OCI-LY3 (cell line): ENCODE results near the gene SERPINA4.

Experiments used
- H2AFZ ChIP-seq: fragments of 200-600, 300-600 bp; shearing (Covaris generic); 2 replicates; pipeline ENCODE4 v1.6.0; 2014; ENCODE audit warnings: antibody characterized with exemption, low read depth, low read length
- H3K27ac ChIP-seq: fragments of 200-600, 300-600 bp; sonication (generic); 2 replicates; pipeline ENCODE4 v1.5.1; 2014; ENCODE audit warnings: mild to moderate bottlenecking, low read length, moderate library complexity, mixed read lengths
- H3K27me3 ChIP-seq: fragments of 200-600, 300-600 bp; sonication (generic); 2 replicates; pipeline ENCODE4 v1.6.1; 2014; ENCODE audit warnings: low read depth, low read length, mixed read lengths
- H3K36me3 ChIP-seq: fragments of 200-600, 300-600 bp; sonication (generic); replicated peaks from 2 replicates; pipeline ENCODE3; 2014; ENCODE audit warnings: low read depth, low read length, mixed read lengths
- H3K4me1 ChIP-seq: fragments of 300-600, 200-600 bp; sonication (generic); 2 replicates; pipeline ENCODE4 v1.6.1; 2014; ENCODE audit warnings: low read length, mixed read lengths
- H3K4me2 ChIP-seq: fragments of 200-600, 300-600 bp; sonication (generic); 2 replicates; pipeline ENCODE4 v1.6.1; 2014; ENCODE audit warnings: low read length, mixed read lengths
- H3K4me3 ChIP-seq: fragments of 300-600, 200-600 bp; sonication (generic); 2 replicates; pipeline ENCODE4 v1.5.1; 2014; ENCODE audit warnings: antibody characterized with exemption, mild to moderate bottlenecking, low read length, moderate library complexity
- H3K79me2 ChIP-seq: fragments of 300-600, 200-600 bp; shearing (Covaris generic); 2 replicates; pipeline ENCODE4 v1.6.1; 2014; ENCODE audit warnings: mild to moderate bottlenecking, low read length, mixed read lengths
- H3K9ac ChIP-seq: fragments of 300-600, 200-600 bp; shearing (Covaris generic); 2 replicates; pipeline ENCODE4 v1.6.0; 2014; ENCODE audit warnings: mild to moderate bottlenecking, low read length, moderate library complexity
- H3K9me3 ChIP-seq: fragments of 200-600, 300-600 bp; shearing (Covaris generic); 2 replicates; pipeline ENCODE4 v1.6.1; 2014; ENCODE audit warnings: low read length, mixed read lengths; ENCODE audit not compliant: insufficient read depth
- H4K20me1 ChIP-seq: fragments of 200-600, 300-600 bp; sonication (generic); 2 replicates; pipeline ENCODE4 v1.6.1; 2016; ENCODE audit warnings: low read length, mixed read lengths; ENCODE audit not compliant: insufficient read depth
- CTCF ChIP-seq: fragments of 200-600, 300-600 bp; sonication (generic); IDR thresholded peaks from 2 replicates; pipeline ENCODE4 v1.5.1; 2014; ENCODE audit warnings: antibody characterized with exemption, low read length, low read depth
- EZH2phosphoT487 ChIP-seq: fragments of 200-600 bp; shearing (Covaris generic); IDR thresholded peaks from 2 replicates; pipeline ENCODE4 v1.6.1; 2018; ENCODE audit warnings: antibody characterized with exemption, mixed run types, low read depth

Gene SERPINA4

DNA sequence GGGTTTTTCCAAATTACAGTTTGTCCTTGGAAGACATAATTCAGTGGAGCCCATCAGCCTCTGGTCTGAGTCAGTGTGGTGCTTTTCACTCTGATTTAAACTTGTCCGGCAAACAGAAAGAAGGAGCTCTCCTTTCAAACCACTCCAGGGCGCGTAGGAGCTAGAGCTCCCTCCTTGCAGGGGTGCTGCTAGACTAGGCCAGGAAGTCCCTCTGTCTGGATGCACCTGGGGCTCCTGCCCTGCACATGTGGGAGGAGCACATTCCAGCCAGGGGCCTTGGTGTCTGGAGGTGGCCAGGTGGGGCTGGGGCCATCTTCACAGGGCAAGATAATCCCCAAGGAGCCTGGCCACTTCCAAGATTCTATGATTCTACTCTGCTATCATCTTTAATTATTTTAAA lies 54.0 kb downstream of the SERPINA4 start:
- no peak overlapping the region for H2AFZ ChIP-seq
- TF ChIP-seq CTCF (no peak), EZH2phosphoT487 (no peak)
- no peaks in the 10 kb centered on the region for H3K4me1 ChIP-seq

DNA sequence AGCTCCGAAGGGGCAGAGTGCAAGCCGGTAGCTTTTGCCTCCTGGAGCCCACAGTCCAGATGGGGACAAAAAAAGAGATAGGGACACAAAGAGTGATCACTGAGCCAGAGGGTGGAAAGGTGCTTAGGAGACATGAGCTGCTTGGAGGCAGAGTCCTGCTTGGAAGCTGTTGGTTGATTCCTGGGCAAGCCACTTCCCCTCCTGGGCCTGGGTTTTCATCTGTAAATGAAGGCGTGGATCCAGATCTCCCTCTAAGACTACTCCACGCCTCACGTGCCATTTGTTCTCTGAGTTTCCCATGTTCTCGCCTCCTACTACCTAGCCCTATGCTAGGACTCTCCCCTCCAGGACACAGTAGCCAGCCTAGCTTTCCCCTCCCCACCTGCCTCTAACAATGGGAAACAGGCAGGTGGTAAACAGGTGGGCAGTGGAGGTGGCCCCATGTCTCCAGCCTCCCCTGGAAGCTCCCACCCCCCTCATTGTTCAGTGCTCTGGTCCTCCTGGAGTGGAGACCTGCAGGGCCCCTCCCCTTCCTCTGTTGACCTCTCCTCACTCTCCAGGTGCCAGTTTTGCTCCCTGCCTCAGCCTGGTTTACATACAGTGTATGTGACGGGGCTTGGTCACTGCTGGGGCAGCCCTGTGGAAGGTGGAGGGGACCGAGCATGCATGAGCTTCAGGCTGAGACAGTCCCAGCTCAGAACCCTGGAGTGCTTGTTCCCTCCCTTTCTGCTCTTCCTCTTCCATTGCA lies 54.8 kb downstream of the SERPINA4 start:
- Histone ChIP-seq H3K4me3 (no peak overlapping the region), H3K4me2 (no peak overlapping the region), H4K20me1 (no peaks in the 10 kb centered on the region), H3K27me3 (peaks cover 2% of the 10 kb centered on the region; the same call in 1 of the 2 replicates), H3K36me3 (no peaks in the 10 kb centered on the region), H3K4me1 (no peaks in the 10 kb centered on the region), H3K9me3 (peaks cover 10% of the 10 kb centered on the region; the same call in 1 of the 2 replicates), H3K27ac (no peak overlapping the region), H2AFZ (no peak overlapping the region), H3K79me2 (no peaks in the 10 kb centered on the region), H3K9ac (no peak overlapping the region)
- TF ChIP-seq CTCF (no peak), EZH2phosphoT487 (no peak)

More for the DNA sequence above, 54.0 kb downstream of the SERPINA4 start:
- Histone ChIP-seq H3K27ac (no peak overlapping the region), H4K20me1 (no peaks in the 10 kb centered on the region), H3K4me2 (no peak overlapping the region), H3K36me3 (no peaks in the 10 kb centered on the region), H3K79me2 (no peaks in the 10 kb centered on the region), H3K27me3 (peaks cover 2% of the 10 kb centered on the region; the same call in 1 of the 2 replicates), H3K4me3 (no peak overlapping the region), H3K9ac (no peak overlapping the region), H3K9me3 (peaks cover 10% of the 10 kb centered on the region; the same call in 1 of the 2 replicates)

DNA sequence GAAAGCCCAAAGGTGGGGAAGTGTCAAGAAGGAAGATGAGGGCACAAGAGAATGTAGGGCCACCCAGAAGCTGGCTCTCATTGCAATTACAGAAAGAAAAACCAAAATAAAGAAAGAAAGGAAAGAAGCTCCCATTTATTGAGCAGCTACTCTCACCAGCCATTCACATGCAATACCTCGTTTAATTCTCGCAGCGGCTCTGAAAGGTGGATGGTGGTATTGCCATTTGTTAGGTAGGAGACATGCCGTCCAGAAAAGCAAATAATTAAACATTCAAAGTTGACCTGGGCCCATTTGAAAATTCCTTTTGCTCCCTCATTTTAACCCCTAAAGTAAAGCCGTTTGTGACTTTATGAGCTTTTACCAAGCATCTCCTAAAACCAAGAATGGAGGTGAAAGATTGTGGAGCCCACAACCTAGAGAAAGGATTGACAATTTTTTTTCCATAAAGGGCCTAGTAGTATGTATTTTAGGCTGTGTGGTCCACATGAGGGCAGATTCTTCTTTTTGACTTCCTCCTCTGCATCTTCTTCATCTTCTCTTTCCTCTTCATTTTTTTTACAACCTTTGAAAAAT lies 56.2 kb downstream of the SERPINA4 start:
- Histone ChIP-seq H3K9me3 (peaks cover 10% of the 10 kb centered on the region; the same call in 1 of the 2 replicates), H2AFZ (no peak overlapping the region), H3K4me3 (no peak overlapping the region), H3K36me3 (no peaks in the 10 kb centered on the region), H3K27ac (no peak overlapping the region), H3K27me3 (peaks cover 5% of the 10 kb centered on the region; the same call in 1 of the 2 replicates), H3K4me2 (no peak overlapping the region), H3K4me1 (no peaks in the 10 kb centered on the region), H3K79me2 (no peaks in the 10 kb centered on the region), H3K9ac (no peak overlapping the region), H4K20me1 (no peaks in the 10 kb centered on the region)
- TF ChIP-seq CTCF (no peak), EZH2phosphoT487 (no peak)

DNA sequence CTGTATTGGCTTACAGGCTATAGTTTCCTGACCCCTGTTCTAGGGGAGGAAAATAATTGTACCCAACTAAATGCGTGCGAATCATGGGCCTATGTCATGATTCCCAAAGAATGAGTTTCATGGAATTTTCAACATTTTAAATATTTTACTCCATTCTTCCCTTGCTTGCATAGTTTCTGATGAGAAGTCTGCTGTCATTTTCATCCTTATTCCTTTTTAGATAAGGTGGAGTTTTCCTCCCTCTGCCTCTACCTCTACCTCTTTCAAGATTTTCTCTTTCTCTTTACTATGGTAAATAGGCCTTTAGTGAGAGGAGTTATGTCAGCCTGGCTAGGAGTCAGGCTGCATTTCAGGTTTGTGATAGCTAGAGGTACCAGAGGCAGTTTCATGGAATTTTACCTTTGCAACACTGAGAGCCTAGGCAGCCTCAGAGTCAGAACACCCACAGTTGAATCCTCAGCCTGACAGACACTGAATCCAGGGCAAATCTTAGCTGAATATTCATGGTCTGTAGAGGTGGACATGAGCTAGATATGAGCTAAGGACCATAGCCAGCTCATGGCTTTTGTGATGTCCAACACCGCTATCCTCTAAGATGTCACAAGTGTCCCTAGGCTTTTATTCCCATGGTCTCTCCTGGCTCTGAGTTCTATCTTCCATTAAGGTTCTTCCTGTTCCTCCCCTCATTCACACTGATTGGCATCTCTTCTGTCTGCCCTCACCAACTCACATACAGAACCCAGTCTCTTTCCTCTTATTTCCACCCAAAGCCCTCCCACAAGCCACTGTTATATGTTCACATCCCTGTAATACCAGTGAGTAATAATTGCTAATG lies 57.0 kb downstream of the SERPINA4 start:
- Histone ChIP-seq H3K36me3 (no peaks in the 10 kb centered on the region), H3K4me2 (no peak overlapping the region), H3K79me2 (no peaks in the 10 kb centered on the region), H3K27ac (no peak overlapping the region), H3K9ac (no peak overlapping the region), H3K27me3 (peaks cover 9% of the 10 kb centered on the region; the same call in 1 of the 2 replicates), H3K4me1 (no peaks in the 10 kb centered on the region), H3K4me3 (no peak overlapping the region), H3K9me3 (peaks cover 10% of the 10 kb centered on the region; the same call in 1 of the 2 replicates), H2AFZ (no peak overlapping the region), H4K20me1 (no peaks in the 10 kb centered on the region)
- no peak for TF ChIP-seq CTCF
- no peak for TF ChIP-seq EZH2phosphoT487
